Neuronal stem cell (in vitro differentiated cells): ENCODE results near the gene STK39.

Experiments used
- DNase-seq: peaks from one replicate; pipeline ENCODE4 v3.0.0-alpha.2; 2013; ENCODE audit warnings: low spot score
- H2AFZ ChIP-seq: one replicate; pipeline ENCODE4 v1.6.1; 2013; ENCODE audit warnings: mild to moderate bottlenecking, low read length, inconsistent platforms
- H2AK5ac ChIP-seq: 2 replicates; pipeline ENCODE4 v1.6.1; 2013; ENCODE audit warnings: low read depth, mild to moderate bottlenecking, inconsistent platforms, low read length, moderate library complexity, mixed read lengths
- H2BK120ac ChIP-seq: 2 replicates; pipeline ENCODE4 v1.6.1; 2013; ENCODE audit warnings: low read depth, mild to moderate bottlenecking, inconsistent platforms, low read length, moderate library complexity, mixed read lengths
- H2BK12ac ChIP-seq: one replicate; pipeline ENCODE4 v1.6.1; 2013; ENCODE audit warnings: low read length, inconsistent platforms
- H2BK15ac ChIP-seq: 2 replicates; pipeline ENCODE4 v1.6.1; 2013; ENCODE audit warnings: mild to moderate bottlenecking, low read length, inconsistent platforms, mixed read lengths
- H2BK5ac ChIP-seq: one replicate; pipeline ENCODE4 v1.6.1; 2013; ENCODE audit warnings: inconsistent platforms, mild to moderate bottlenecking, low read length, moderate library complexity
- H3K14ac ChIP-seq: one replicate; pipeline ENCODE4 v1.6.1; 2013; ENCODE audit warnings: low read length, inconsistent platforms
- H3K18ac ChIP-seq: 2 replicates; pipeline ENCODE4 v1.6.1; 2013; ENCODE audit warnings: low read length, inconsistent platforms
- H3K23ac ChIP-seq: 2 replicates; pipeline ENCODE4 v1.6.1; 2013; ENCODE audit warnings: low read depth, mild to moderate bottlenecking, mixed read lengths, low read length, inconsistent platforms; ENCODE audit not compliant: poor library complexity
- H3K27ac ChIP-seq: replicated peaks from 3 replicates; pipeline ENCODE4 v1.5.1; 2013; ENCODE audit warnings: low read length, inconsistent platforms
- H3K27me3 ChIP-seq, 3 experiments: 2 replicates each; pipeline ENCODE4 v1.6.1; 2013; ENCODE audit warnings: low read length in 3 of 3, mild to moderate bottlenecking in 2 of 3, inconsistent platforms in 1 of 3, low read depth in 1 of 3, mixed read lengths in 1 of 3, moderate library complexity in 1 of 3; ENCODE audit not compliant: control insufficient read depth in 3 of 3, insufficient read depth in 3 of 3
- H3K36me3 ChIP-seq, 2 donors: replicated peaks in 1 of 2; 2 replicates each; pipeline ENCODE4 v1.6.1; 2013; ENCODE audit warnings: low read length in 2 of 2; ENCODE audit not compliant: control insufficient read depth in 2 of 2, insufficient read depth in 2 of 2
- H3K4ac ChIP-seq: 2 replicates; pipeline ENCODE4 v1.6.1; 2013; ENCODE audit warnings: inconsistent platforms, mild to moderate bottlenecking, low read length, moderate library complexity
- H3K4me1 ChIP-seq, 2 donors: 1 replicate in 1 of 2; 2 replicates in 1 of 2; pipeline ENCODE4 v1.6.1; 2013; ENCODE audit warnings: low read length in 2 of 2, low read depth in 1 of 2; ENCODE audit not compliant: control insufficient read depth in 2 of 2, insufficient read depth in 1 of 2
- H3K4me2 ChIP-seq: one replicate; pipeline ENCODE4 v1.6.1; 2013; ENCODE audit warnings: mild to moderate bottlenecking, low read length, inconsistent platforms; ENCODE audit not compliant: insufficient read depth, poor library complexity, severe bottlenecking
- H3K4me3 ChIP-seq, 2 donors: 2 replicates each; pipeline ENCODE4 v1.5.1; 2013; ENCODE audit warnings: low read length in 2 of 2, mild to moderate bottlenecking in 2 of 2, inconsistent platforms in 1 of 2, moderate library complexity in 1 of 2
- H3K79me1 ChIP-seq: one replicate; pipeline ENCODE4 v1.6.1; 2013; ENCODE audit warnings: low read depth, mild to moderate bottlenecking, inconsistent platforms, low read length, moderate library complexity
- H3K9ac ChIP-seq: one replicate; pipeline ENCODE4 v1.6.1; 2013; ENCODE audit warnings: mild to moderate bottlenecking, low read depth, low read length, inconsistent platforms; ENCODE audit not compliant: poor library complexity
- H3K9me3 ChIP-seq, 2 donors: replicated peaks in 1 of 2; 2 replicates each; pipeline versions ENCODE3 to v1.6.1; 2013; ENCODE audit warnings: low read length in 2 of 2, mild to moderate bottlenecking in 2 of 2, inconsistent platforms in 1 of 2, low read depth in 1 of 2, mixed read lengths in 1 of 2, moderate library complexity in 1 of 2; ENCODE audit not compliant: control insufficient read depth in 2 of 2, insufficient read depth in 1 of 2
- H4K8ac ChIP-seq: one replicate; pipeline ENCODE4 v1.6.1; 2013; ENCODE audit warnings: low read depth, mild to moderate bottlenecking, inconsistent platforms, low read length, moderate library complexity
- H4K91ac ChIP-seq: one replicate; pipeline ENCODE4 v1.6.1; 2013; ENCODE audit warnings: low read length, low read depth, mild to moderate bottlenecking, inconsistent platforms; ENCODE audit not compliant: poor library complexity
- WGBS, 2 donors: extraction: QIAGEN DNeasy Blood & Tissue Kit; methylation state at CpG; one replicate each; pipeline ENCODE4 v1.1.7; 2013; ENCODE audit warnings: missing lambda C conversion rate in 2 of 2, mixed read lengths in 1 of 2; ENCODE audit not compliant: insufficient read length in 2 of 2, insufficient replicate concordance in 1 of 2; ENCODE audit errors: extremely low coverage in 2 of 2; 5-methylcytosine and 5-hydroxymethylcytosine counted together

STK39 gene

DNA sequence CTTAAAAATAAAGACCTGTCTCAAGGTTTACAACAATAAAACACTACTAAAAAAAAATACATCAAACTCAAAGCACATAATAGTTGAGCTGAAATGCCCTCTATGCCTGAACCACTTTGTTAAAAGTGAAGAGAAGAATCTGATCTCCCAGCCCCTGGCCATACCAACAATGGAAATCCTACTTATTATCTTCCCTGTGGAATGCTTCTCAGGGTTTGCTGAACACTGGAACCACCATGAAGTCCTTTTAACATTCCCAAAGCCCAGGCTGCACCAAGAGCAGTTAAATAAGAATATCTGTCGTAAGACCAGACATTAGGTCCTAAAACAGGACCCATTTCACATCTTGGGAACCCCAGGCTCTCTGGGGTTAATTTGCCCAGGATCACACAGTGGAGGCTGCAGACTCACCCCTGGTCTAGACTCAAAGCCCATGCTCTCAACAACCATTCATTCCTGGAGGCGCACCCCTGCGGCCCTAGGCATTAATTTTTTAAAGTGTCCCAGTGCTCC, 285.8 kb downstream of the STK39 start:
- no peak overlapping the region for H3K9ac ChIP-seq
- no peak overlapping the region for H2AK5ac ChIP-seq
- no peak overlapping the region for H2BK15ac ChIP-seq
- no peak overlapping the region for H2BK12ac ChIP-seq
- no peak overlapping the region for H3K4me3 ChIP-seq
- no peaks in the 10 kb centered on the region for H3K9me3 ChIP-seq
- peak overlapping the region; percentile 84 for H3K18ac ChIP-seq
- no peak for DNase-seq
- H3K4me1 ChIP-seq: peaks cover 8 to 12% of the 10 kb centered on the region in 2 donors
- no peak overlapping the region for H2BK5ac ChIP-seq
- H2AFZ ChIP-seq: no peak overlapping the region
- H3K23ac ChIP-seq: no peak overlapping the region
- WGBS, 2 donors: no CpG with 5 or more reads among the region's 3 CpGs
- no peak overlapping the region for H3K14ac ChIP-seq
- H3K4me2 ChIP-seq: no peak overlapping the region
- H3K79me1 ChIP-seq: no peaks in the 10 kb centered on the region
- no peak overlapping the region for H2BK120ac ChIP-seq
- H3K4ac ChIP-seq: no peak overlapping the region
- no peak overlapping the region for H4K91ac ChIP-seq
- peak overlapping the region; percentile 79 for H3K27ac ChIP-seq
- peaks cover 0 to 29% of the 10 kb centered on the region in 2 donors for H3K36me3 ChIP-seq
- no peak overlapping the region for H4K8ac ChIP-seq
- no peaks in the 10 kb centered on the region for H3K27me3 ChIP-seq

DNA sequence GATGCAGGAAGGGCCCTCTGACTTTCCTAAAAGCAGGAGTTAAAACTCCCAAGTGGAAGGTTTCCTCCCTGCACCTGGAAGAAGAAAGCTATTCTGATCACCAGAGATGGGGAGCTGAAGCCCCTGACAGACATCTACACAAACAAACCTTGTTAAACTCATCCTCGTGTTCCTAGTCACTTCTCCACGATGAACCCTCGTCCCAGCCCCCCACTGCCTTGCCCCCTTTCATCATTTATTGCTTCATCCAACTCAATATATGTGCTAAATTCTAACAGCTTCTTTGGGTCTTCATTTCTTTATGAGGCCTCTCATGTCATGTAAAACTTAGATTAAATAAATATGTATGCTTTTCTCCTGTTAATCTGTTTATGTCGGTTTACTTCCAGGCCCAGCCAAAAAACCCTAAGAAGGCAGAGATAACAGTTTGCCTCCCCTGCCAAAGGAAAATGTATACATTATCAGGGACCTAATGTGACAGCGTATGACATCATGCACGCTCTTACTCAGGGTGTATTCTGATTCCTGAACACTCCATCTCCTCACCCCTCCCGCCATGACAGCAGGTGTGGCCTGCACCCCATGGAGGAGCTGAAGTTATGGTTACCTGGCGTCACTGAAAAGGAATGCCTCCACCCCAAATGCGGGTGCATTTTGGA, 287.2 kb downstream of the STK39 start:
- no peak overlapping the region for H2BK15ac ChIP-seq
- H3K79me1 ChIP-seq: no peaks in the 10 kb centered on the region
- H3K9ac ChIP-seq: no peak overlapping the region
- no peak overlapping the region for H4K91ac ChIP-seq
- no peak overlapping the region for H4K8ac ChIP-seq
- H3K18ac ChIP-seq: no peak overlapping the region
- no peak overlapping the region for H2AFZ ChIP-seq
- H3K36me3 ChIP-seq: peaks cover 0 to 31% of the 10 kb centered on the region in 2 donors
- H3K27ac ChIP-seq: no peak overlapping the region
- H2AK5ac ChIP-seq: no peak overlapping the region
- H3K4me2 ChIP-seq: no peak overlapping the region
- no peaks in the 10 kb centered on the region for H3K27me3 ChIP-seq
- no peak overlapping the region for H2BK120ac ChIP-seq
- H3K9me3 ChIP-seq: no peaks in the 10 kb centered on the region
- H2BK12ac ChIP-seq: no peak overlapping the region
- peaks cover 8 to 12% of the 10 kb centered on the region in 2 donors for H3K4me1 ChIP-seq
- WGBS, 2 donors: no CpG with 5 or more reads among the region's 9 CpGs
- no peak overlapping the region for H3K14ac ChIP-seq
- H3K23ac ChIP-seq: no peak overlapping the region
- no peak overlapping the region for H2BK5ac ChIP-seq
- H3K4ac ChIP-seq: no peak overlapping the region
- DNase-seq: no peak
- no peak overlapping the region for H3K4me3 ChIP-seq

DNA sequence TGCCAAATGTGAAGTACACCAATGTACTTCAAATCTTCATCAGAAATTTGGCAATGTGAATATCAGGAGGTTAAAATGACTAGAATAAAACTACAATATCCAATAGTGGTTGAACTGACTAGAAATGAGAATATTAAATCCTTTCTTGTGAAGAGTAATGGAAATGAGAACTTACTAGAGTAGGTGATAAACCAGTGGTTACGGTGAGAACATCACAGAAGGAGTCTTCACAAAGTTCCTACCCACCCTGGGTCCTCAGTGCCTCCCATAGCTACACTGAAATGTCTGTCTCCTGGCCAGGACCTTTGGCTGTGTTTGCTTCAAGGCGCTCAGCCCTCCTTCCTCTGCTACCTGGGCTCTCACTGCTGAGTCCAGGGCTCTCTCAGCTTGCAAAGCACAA, 289.7 kb downstream of the STK39 start:
- Histone ChIP-seq H3K9ac (no peak overlapping the region), H2AK5ac (no peak overlapping the region), H3K23ac (no peak overlapping the region), H4K8ac (no peak overlapping the region), H4K91ac (no peak overlapping the region), H3K4me3 (no peak overlapping the region), H2AFZ (no peak overlapping the region), H3K4me2 (no peak overlapping the region), H3K27ac (no peak overlapping the region), H3K4ac (no peak overlapping the region), H2BK120ac (no peak overlapping the region), H2BK5ac (no peak overlapping the region), H3K4me1 (peaks cover 8 to 10% of the 10 kb centered on the region in 2 donors), H3K79me1 (no peaks in the 10 kb centered on the region), H3K9me3 (no peaks in the 10 kb centered on the region), H2BK15ac (no peak overlapping the region), H2BK12ac (no peak overlapping the region), H3K27me3 (no peaks in the 10 kb centered on the region), H3K14ac (no peak overlapping the region), H3K36me3 (peaks cover 0 to 21% of the 10 kb centered on the region in 2 donors), H3K18ac (no peak overlapping the region)
- no peak for DNase-seq
- no CpG with 5 or more reads among the region's 2 CpGs for WGBS, 2 donors

DNA sequence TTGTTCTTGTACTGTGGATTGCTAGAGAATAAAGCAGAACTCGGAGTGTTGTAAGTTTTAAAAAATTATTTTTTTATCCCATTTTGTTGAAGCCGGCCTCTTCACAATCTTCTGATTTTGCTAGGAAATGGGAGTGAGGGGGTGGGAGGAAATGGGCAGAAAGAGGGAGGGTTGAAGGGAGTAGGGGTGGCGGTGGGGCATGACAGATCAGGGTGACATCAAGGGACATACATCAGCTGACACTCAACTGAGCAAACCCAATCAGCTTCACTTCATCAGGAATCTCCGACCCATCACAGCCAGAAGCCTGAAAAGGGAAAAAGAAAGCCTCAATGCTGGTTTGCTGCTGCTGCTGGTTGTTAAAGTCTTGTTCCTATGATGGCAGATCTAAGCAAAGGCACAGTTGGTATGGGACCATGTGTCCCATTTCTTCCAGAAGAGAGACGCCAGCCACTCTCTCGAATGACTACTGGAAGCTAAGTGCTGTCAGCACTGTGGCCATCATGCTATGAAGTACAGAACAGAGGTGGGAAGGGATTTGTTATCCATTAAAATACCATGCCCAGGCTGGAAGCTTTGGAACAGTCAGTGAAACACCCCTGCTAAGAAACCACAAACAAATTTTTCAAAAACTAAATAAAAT, 292.0 kb downstream of the STK39 start:
- H3K9ac ChIP-seq: no peak overlapping the region
- no peak overlapping the region for H2BK120ac ChIP-seq
- no peak overlapping the region for H2BK12ac ChIP-seq
- no peak overlapping the region for H3K14ac ChIP-seq
- H3K4me3 ChIP-seq: no peak overlapping the region
- no peak overlapping the region for H3K27ac ChIP-seq
- H3K9me3 ChIP-seq: no peaks in the 10 kb centered on the region
- no peak overlapping the region for H2BK5ac ChIP-seq
- peak overlapping the region; percentile 9 for H3K18ac ChIP-seq
- H2BK15ac ChIP-seq: peak overlapping the region; percentile 17
- no peak overlapping the region for H3K23ac ChIP-seq
- no CpG with 5 or more reads among the region's 6 CpGs for WGBS, 2 donors
- no peaks in the 10 kb centered on the region for H3K27me3 ChIP-seq
- no peak for DNase-seq
- H2AK5ac ChIP-seq: peak overlapping the region; percentile 34
- H3K4me2 ChIP-seq: no peak overlapping the region
- no peaks in the 10 kb centered on the region for H3K79me1 ChIP-seq
- no peak overlapping the region for H2AFZ ChIP-seq
- no peak overlapping the region for H3K4ac ChIP-seq
- H4K8ac ChIP-seq: no peak overlapping the region
- peaks cover 0 to under 1% of the 10 kb centered on the region in 2 donors for H3K4me1 ChIP-seq
- H3K36me3 ChIP-seq: peaks cover 0 to 20% of the 10 kb centered on the region in 2 donors
- no peak overlapping the region for H4K91ac ChIP-seq
